ENCODE results near the gene IKBKE.
A peak's percentile ranks its signal among the peaks of the same experiment; 100 is the strongest.
"Not testable (repeated sequence)": the region's sequence is repeated elsewhere in the genome, so short reads cannot be mapped to it uniquely, and the experiment has no call there.

IKBKE gene

GRCh38 chr1:206476058-206476457, 5.8 kb downstream of the IKBKE start:
- DNase-seq (ENCODE audit: low read depth in 2 of 2), result no peak

GRCh38 chr1:206476591-206476990, 6.3 kb downstream of the IKBKE start:
- DNase-seq (ENCODE audit: low read depth in 2 of 2), result no peak

- no peak for DNase-seq (ENCODE audit: low read depth in 2 of 2)
Measured at GRCh38 chr1:206477110-206477509, 6.8 kb downstream of the IKBKE start.

GRCh38 chr1:206477581-206478380, 7.5 kb downstream of the IKBKE start:
- no peak for DNase-seq (ENCODE audit: low read depth in 2 of 2)

- no peak for DNase-seq (ENCODE audit: low read depth in 2 of 2)
Measured at GRCh38 chr1:206478746-206479145, 8.5 kb downstream of the IKBKE start.

- peak; percentile 36 to 48 for DNase-seq (ENCODE audit: low read depth in 2 of 2)
Measured at GRCh38 chr1:206479183-206480125, 9.2 kb downstream of the IKBKE start.

- DNase-seq (ENCODE audit: low read depth in 2 of 2), result no peak
Measured at GRCh38 chr1:206480211-206480610, 9.9 kb downstream of the IKBKE start.

- no peak for DNase-seq (ENCODE audit: low read depth in 2 of 2)
Measured at GRCh38 chr1:206482611-206483010, 12.3 kb downstream of the IKBKE start.

- not testable (repeated sequence) for DNase-seq (ENCODE audit: low read depth in 2 of 2)
Measured at GRCh38 chr1:206483864-206484263, 13.6 kb downstream of the IKBKE start.

- DNase-seq (ENCODE audit: low read depth in 2 of 2), result no peak
Measured at GRCh38 chr1:206484901-206485300, 14.6 kb downstream of the IKBKE start.

GRCh38 chr1:206486995-206487788, 16.9 kb downstream of the IKBKE start:
- DNase-seq (ENCODE audit: low read depth in 2 of 2), result no peak

GRCh38 chr1:206487970-206488369, 17.7 kb downstream of the IKBKE start:
- no peak for DNase-seq (ENCODE audit: low read depth in 2 of 2)

GRCh38 chr1:206488466-206488865, 18.2 kb downstream of the IKBKE start:
- no peak for DNase-seq (ENCODE audit: low read depth in 2 of 2)

- peak; percentile 52 to 66 for DNase-seq (ENCODE audit: low read depth in 2 of 2)
Measured at GRCh38 chr1:206489980-206490770, 19.9 kb downstream of the IKBKE start.

GRCh38 chr1:206490771-206491405, 20.6 kb downstream of the IKBKE start:
- no peak for DNase-seq (ENCODE audit: low read depth in 2 of 2)

GRCh38 chr1:206491616-206492015, 21.3 kb downstream of the IKBKE start:
- DNase-seq (ENCODE audit: low read depth in 2 of 2), result no peak

- DNase-seq (ENCODE audit: low read depth in 2 of 2), result no peak
Measured at GRCh38 chr1:206492589-206492988, 22.3 kb downstream of the IKBKE start.

- no peak for DNase-seq (ENCODE audit: low read depth in 2 of 2)
Measured at GRCh38 chr1:206493279-206493678, 23.0 kb downstream of the IKBKE start.

- no peak for DNase-seq (ENCODE audit: low read depth in 2 of 2)
Measured at GRCh38 chr1:206495011-206495461, 24.8 kb downstream of the IKBKE start.

- no peak for DNase-seq (ENCODE audit: low read depth in 2 of 2)
Measured at GRCh38 chr1:206495493-206496046, 25.3 kb downstream of the IKBKE start.

Data from stimulated activated CD8-positive, alpha-beta memory T cell treated with anti-CD3 and anti-CD28 coated beads, Interleukin-15, amount 100 ng/mL, for 48 hours (primary cell).